ENCODE results near the gene SLC12A8.

The SLC12A8 gene

GRCh38 chr3:125214738-125215137, 2.2 kb upstream of the SLC12A8 start:
- no peak for DNase-seq

GRCh38 chr3:125213946-125214542, 1.5 kb upstream of the SLC12A8 start:
- DNase-seq: no peak

GRCh38 chr3:125213364-125213755, 812 bp upstream of the SLC12A8 start:
- DNase-seq: no peak

- no peak for DNase-seq
These were observed 448 bp downstream of the SLC12A8 start for GRCh38 chr3:125212091-125212508.

- DNase-seq: no peak
These were observed 941 bp downstream of the SLC12A8 start for GRCh38 chr3:125211523-125212090.

- DNase-seq: no peak
These were observed 4.5 kb downstream of the SLC12A8 start for GRCh38 chr3:125207949-125208568.

GRCh38 chr3:125207507-125207906, 5.0 kb downstream of the SLC12A8 start:
- no peak for DNase-seq

- DNase-seq: no peak
These were observed 5.6 kb downstream of the SLC12A8 start for GRCh38 chr3:125206934-125207333.

GRCh38 chr3:125203731-125204130, 8.8 kb downstream of the SLC12A8 start:
- no peak for DNase-seq

GRCh38 chr3:125202197-125202596, 10.4 kb downstream of the SLC12A8 start:
- no peak for DNase-seq

GRCh38 chr3:125200731-125201139, 11.8 kb downstream of the SLC12A8 start:
- DNase-seq: no peak

GRCh38 chr3:125194849-125195601, 17.5 kb downstream of the SLC12A8 start:
- DNase-seq: no peak

- no peak for DNase-seq
These were observed 18.3 kb downstream of the SLC12A8 start for GRCh38 chr3:125194061-125194848.

- DNase-seq: no peak
These were observed 20.1 kb downstream of the SLC12A8 start for GRCh38 chr3:125192190-125193035.

GRCh38 chr3:125191730-125192129, 20.8 kb downstream of the SLC12A8 start:
- DNase-seq: no peak

- DNase-seq: no peak
These were observed 21.3 kb downstream of the SLC12A8 start for GRCh38 chr3:125191256-125191655.

- DNase-seq: no peak
These were observed 21.8 kb downstream of the SLC12A8 start for GRCh38 chr3:125190786-125191185.

GRCh38 chr3:125189378-125190165, 23.0 kb downstream of the SLC12A8 start:
- DNase-seq: no peak

GRCh38 chr3:125188955-125189354, 23.6 kb downstream of the SLC12A8 start:
- no peak for DNase-seq

- no peak for DNase-seq
These were observed 25.0 kb downstream of the SLC12A8 start for GRCh38 chr3:125187599-125187910.
